Natural killer cell (primary cell): Measurements from ENCODE around the gene SLC25A44. TPM values are rescaled to one million over a fixed set of nuclear protein-coding genes. Genes with fewer than 3 reads are reported as not detected.

Experiments
- ATAC-seq, 3 donors: fragments of 150-1000 bp in 2 of 3; fragments of 200-7000 bp in 1 of 3; cut with Tn5 transposase; 1 replicate in 1 of 3; 2 replicates in 2 of 3; pipeline ENCODE4 v1.10.0; 2021; ENCODE audit warnings: mild to moderate bottlenecking in 2 of 3, moderate library complexity in 2 of 3
- DNase-seq, 2 donors: peaks; one replicate each; pipeline versions ENCODE4 v3.0.0 to v3.0.0-alpha.2; 2013 to 2021; ENCODE audit warnings: mixed read lengths in 1 of 2
- H3K27ac ChIP-seq: one replicate; pipeline ENCODE4 v1.5.1; 2013; ENCODE audit warnings: mild to moderate bottlenecking, low read length
- H3K27me3 ChIP-seq: one replicate; pipeline ENCODE4 v1.6.1; 2013; ENCODE audit warnings: low read length; ENCODE audit not compliant: control insufficient read depth, insufficient read depth
- H3K36me3 ChIP-seq: one replicate; pipeline ENCODE4 v1.6.1; 2013; ENCODE audit warnings: low read length; ENCODE audit not compliant: control insufficient read depth, insufficient read depth
- H3K4me1 ChIP-seq: one replicate; pipeline ENCODE4 v1.6.1; 2013; ENCODE audit warnings: low read length; ENCODE audit not compliant: control insufficient read depth, insufficient read depth
- H3K4me3 ChIP-seq: one replicate; pipeline ENCODE4 v1.5.1; 2013; ENCODE audit warnings: low read length
- H3K9me3 ChIP-seq: one replicate; pipeline ENCODE4 v1.6.1; 2013; ENCODE audit warnings: low read length; ENCODE audit not compliant: control insufficient read depth, insufficient read depth
- H3K27ac Mint-ChIP-seq, 2 donors: one replicate each; pipeline ENCODE4 v1.8.0; 2022; ENCODE audit warnings: mild to moderate bottlenecking in 2 of 2, mixed read lengths in 2 of 2, moderate library complexity in 1 of 2
- H3K27me3 Mint-ChIP-seq, 2 donors: one replicate each; pipeline ENCODE4 v1.8.0; 2022; ENCODE audit warnings: low read depth in 2 of 2, mixed read lengths in 2 of 2
- H3K36me3 Mint-ChIP-seq: one replicate; pipeline ENCODE4 v1.8.0; 2022; ENCODE audit warnings: mixed read lengths
- H3K4me1 Mint-ChIP-seq, 2 donors: one replicate each; pipeline ENCODE4 v1.8.0; 2022; ENCODE audit warnings: mixed read lengths in 2 of 2
- H3K4me3 Mint-ChIP-seq: one replicate; pipeline ENCODE4 v1.8.0; 2022; ENCODE audit warnings: mild to moderate bottlenecking, moderate library complexity, mixed read lengths
- H3K9me3 Mint-ChIP-seq, 2 donors: one replicate each; pipeline ENCODE4 v1.8.0; 2022; ENCODE audit warnings: mixed read lengths in 2 of 2
- WGBS: methylation state at CpG from one replicate; pipeline ENCODE4 v1.1.7; 2013; ENCODE audit warnings: missing lambda C conversion rate; ENCODE audit not compliant: insufficient coverage; 5-methylcytosine and 5-hydroxymethylcytosine counted together
- intact Hi-C: fragments of 100-400 bp; cut with micrococcal nuclease; formaldehyde crosslinking; loops from one replicate; pipeline ENCODE4 v1.14.2; 2022
- total RNA-seq, 4 donors: library from RNA; stranded (reverse); fragments of 120-200 nt in 1 of 4; gene quantifications; one replicate each; pipeline versions ENCODE4 v1.2.3 to v1.2.4, GENCODE V29; 2013 to 2022
- TF ChIP-seq, protein P1 (sequence below): fragments of 200-600 bp; IDR thresholded peaks from one replicate; pipeline ENCODE4 v1.8.0; 2022; ENCODE audit warnings: antibody characterized with exemption

SLC25A44 gene
- total RNA-seq, 3 donors from 2014 or later (not counting 1 experiment from before 2014, with no cell fraction given): 17.1 to 49.2 (median 22.0) TPM

DNA sequence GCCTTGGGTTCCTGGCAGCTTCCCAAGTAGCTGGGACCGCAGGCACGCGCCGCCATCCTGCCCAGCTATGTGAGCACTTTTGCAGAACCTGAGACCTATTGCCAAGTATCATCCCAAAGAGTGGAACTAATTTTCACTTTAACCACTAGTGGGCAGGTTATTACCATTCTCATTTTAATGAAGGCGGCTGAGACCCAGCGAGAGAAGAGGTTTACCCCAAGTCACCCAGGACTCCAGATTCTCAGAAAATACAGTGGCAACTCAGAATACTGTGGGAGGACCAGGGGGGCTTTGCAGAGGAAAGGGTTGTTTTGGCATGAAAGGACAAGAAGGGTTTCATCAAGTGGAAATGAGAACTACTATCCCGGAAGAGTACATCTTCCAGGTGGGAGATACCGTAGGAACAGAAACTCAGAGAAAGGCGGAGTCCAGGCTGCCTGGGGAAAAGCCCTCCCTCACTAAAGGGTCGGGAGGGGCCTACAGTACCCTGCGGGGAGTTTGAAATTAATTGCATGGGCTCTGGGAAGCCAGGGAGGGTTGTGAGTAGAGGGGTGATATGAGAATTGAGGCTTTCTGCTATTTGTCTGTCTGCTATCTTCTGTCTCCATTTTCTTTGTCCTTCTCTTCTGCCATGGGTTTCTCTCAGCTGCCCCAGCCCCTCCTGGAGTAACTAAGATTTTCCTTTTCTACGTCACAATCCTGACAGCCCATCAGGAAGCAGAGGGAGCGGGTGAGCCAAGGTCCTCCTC is 47.7 kb upstream of the SLC25A44 start:
- H3K27ac ChIP-seq: no peak overlapping the region
- intact Hi-C loops: loop anchor here (1.0 to 5.0 kb wide), 2 partner anchors 79 to 171 kb away; no protein-coding TSS in a partner anchor
- ATAC-seq (peak; percentile 52 to 72 (median 56)), DNase-seq (peak in 1 of 2 donors; percentile 82)
- peaks cover 15 to 17% of the 10 kb centered on the region in 2 donors for H3K4me1 Mint-ChIP-seq
- no peaks in the 10 kb centered on the region for H3K27me3 ChIP-seq
- 26% methylated on average over 13 of the region's 13 CpGs for WGBS
- no peaks in the 10 kb centered on the region for H3K36me3 ChIP-seq
- peak overlapping the region; percentile 84 for H3K4me3 Mint-ChIP-seq
- H3K27ac Mint-ChIP-seq: peak overlapping the region; percentile 73 to 82
- H3K9me3 Mint-ChIP-seq: no peaks in the 10 kb centered on the region
- H3K4me1 ChIP-seq: peaks cover 54% of the 10 kb centered on the region
- H3K36me3 Mint-ChIP-seq: no peaks in the 10 kb centered on the region
- H3K27me3 Mint-ChIP-seq: peaks cover 9 to 18% of the 10 kb centered on the region in 2 donors
- H3K9me3 ChIP-seq: no peaks in the 10 kb centered on the region
- TF ChIP-seq, protein P1, sequence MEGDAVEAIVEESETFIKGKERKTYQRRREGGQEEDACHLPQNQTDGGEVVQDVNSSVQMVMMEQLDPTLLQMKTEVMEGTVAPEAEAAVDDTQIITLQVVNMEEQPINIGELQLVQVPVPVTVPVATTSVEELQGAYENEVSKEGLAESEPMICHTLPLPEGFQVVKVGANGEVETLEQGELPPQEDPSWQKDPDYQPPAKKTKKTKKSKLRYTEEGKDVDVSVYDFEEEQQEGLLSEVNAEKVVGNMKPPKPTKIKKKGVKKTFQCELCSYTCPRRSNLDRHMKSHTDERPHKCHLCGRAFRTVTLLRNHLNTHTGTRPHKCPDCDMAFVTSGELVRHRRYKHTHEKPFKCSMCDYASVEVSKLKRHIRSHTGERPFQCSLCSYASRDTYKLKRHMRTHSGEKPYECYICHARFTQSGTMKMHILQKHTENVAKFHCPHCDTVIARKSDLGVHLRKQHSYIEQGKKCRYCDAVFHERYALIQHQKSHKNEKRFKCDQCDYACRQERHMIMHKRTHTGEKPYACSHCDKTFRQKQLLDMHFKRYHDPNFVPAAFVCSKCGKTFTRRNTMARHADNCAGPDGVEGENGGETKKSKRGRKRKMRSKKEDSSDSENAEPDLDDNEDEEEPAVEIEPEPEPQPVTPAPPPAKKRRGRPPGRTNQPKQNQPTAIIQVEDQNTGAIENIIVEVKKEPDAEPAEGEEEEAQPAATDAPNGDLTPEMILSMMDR: peak; percentile 63
- H3K4me3 ChIP-seq: no peak overlapping the region

GRCh38 chr1:156146769-156147405 is 47.0 kb upstream of the SLC25A44 start:
- no peaks in the 10 kb centered on the region for H3K36me3 Mint-ChIP-seq
- H3K27me3 Mint-ChIP-seq: peaks cover 9 to 18% of the 10 kb centered on the region in 2 donors
- no peak overlapping the region for H3K27ac Mint-ChIP-seq
- peak in 1 of 3 donors; percentile 3 for ATAC-seq
- 52% methylated on average over 9 of the region's 9 CpGs for WGBS
- H3K4me3 Mint-ChIP-seq: no peak overlapping the region
- Histone ChIP-seq H3K27me3 (no peaks in the 10 kb centered on the region), H3K36me3 (no peaks in the 10 kb centered on the region), H3K4me1 (peaks cover 58% of the 10 kb centered on the region), H3K27ac (no peak overlapping the region), H3K9me3 (no peaks in the 10 kb centered on the region), H3K4me3 (no peak overlapping the region)
- H3K4me1 Mint-ChIP-seq: peaks cover 15 to 17% of the 10 kb centered on the region in 2 donors
- TF ChIP-seq, protein P1: no peak
- no peaks in the 10 kb centered on the region for H3K9me3 Mint-ChIP-seq
- DNase-seq: no peak
- intact Hi-C loops: loop anchor here (1.0 to 5.0 kb wide), 2 partner anchors 78 to 170 kb away; no protein-coding TSS in a partner anchor

DNA sequence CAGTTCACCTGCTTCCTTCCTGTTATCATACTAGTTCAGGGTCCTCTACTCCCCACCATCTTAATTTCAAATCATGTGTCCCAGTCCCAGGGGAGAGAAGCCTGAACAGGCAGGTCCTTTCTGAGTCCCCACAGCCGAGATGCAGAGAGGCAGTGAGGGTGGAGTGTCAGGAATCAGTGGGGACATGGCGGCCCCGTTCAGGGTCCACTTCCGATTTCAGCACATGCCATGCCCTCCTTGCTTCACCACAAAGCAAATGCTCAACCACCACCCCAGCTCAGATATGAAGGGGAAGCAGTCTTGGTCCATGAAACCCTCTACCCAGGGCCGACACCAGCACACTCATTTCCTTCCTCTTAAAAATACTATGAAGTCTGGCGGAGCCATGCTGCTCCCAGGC is 45.7 kb upstream of the SLC25A44 start:
- Mint-ChIP-seq H3K4me3 (no peak overlapping the region), H3K9me3 (no peaks in the 10 kb centered on the region), H3K27ac (peak overlapping the region in 1 of 2 donors; percentile 35), H3K36me3 (no peaks in the 10 kb centered on the region), H3K27me3 (peaks cover 9 to 16% of the 10 kb centered on the region in 2 donors), H3K4me1 (peaks cover 15 to 17% of the 10 kb centered on the region in 2 donors)
- intact Hi-C loops: loop anchor here (5.0 kb wide), 1 partner anchor 169 kb away; no protein-coding TSS in a partner anchor
- 16% methylated on average over 4 of the region's 6 CpGs for WGBS
- peak overlapping the region; percentile 50 for H3K27ac ChIP-seq
- ATAC-seq (peak in 2 of 3 donors; percentile 22 to 62), DNase-seq (no peak)
- TF ChIP-seq, protein P1: no peak
- no peaks in the 10 kb centered on the region for H3K9me3 ChIP-seq
- no peaks in the 10 kb centered on the region for H3K27me3 ChIP-seq
- no peaks in the 10 kb centered on the region for H3K36me3 ChIP-seq
- H3K4me3 ChIP-seq: no peak overlapping the region
- peaks cover 65% of the 10 kb centered on the region for H3K4me1 ChIP-seq
